GM12878 (cell line): ENCODE data around the gene AEBP1. TPM values are rescaled to one million over a fixed set of nuclear protein-coding genes. Genes with fewer than 3 reads are reported as not detected.
A peak's percentile ranks its signal among the peaks of the same experiment; 100 is the strongest.

ENCODE experiments used
- ATAC-seq: fragments of 200-7000 bp; cut with Tn5 transposase; 3 replicates; pipeline ENCODE4 v1.9.1; 2020; ENCODE audit warnings: mild to moderate bottlenecking, moderate library complexity
- BruUV-seq: library from RNA; stranded (reverse); fragments of 400-500 nt; replicated peaks from 2 replicates; lab custom pipeline; 2021; lab: Mats Ljungman, UMichigan
- CTCF ChIA-PET: fragments of 300-600 bp; sonication (Branson Sonifier 250); formaldehyde crosslinking; extraction: SDS; loops from one replicate; lab custom pipeline; 2021; ENCODE audit warnings: inconsistent platforms; lab: Yijun Ruan, JAX
- POLR2A ChIA-PET: fragments of 350-600 bp; formaldehyde crosslinking; extraction: SDS; loops from one replicate; lab custom pipeline; 2021; ENCODE audit warnings: inconsistent platforms; lab: Charles Lee
- RAD21 ChIA-PET: fragments of 300-600 bp; sonication (Branson Sonifier 250); formaldehyde crosslinking; loops from one replicate; lab custom pipeline; 2023; ENCODE audit warnings: antibody characterized with exemption; ENCODE audit not compliant: unreplicated experiment; lab: Charles Lee
- SMC1A ChIA-PET: fragments of 300-600 bp; sonication (Branson Sonifier 250); formaldehyde crosslinking; loops from one replicate; lab custom pipeline; 2023; ENCODE audit not compliant: unreplicated experiment, uncharacterized antibody; lab: Charles Lee
- DNase-seq: peaks from one replicate; pipeline ENCODE4 v3.0.0-alpha.2; 2011; ENCODE audit warnings: low read depth, low spot score
- FAIRE-seq: peaks from 3 replicates; lab custom pipeline; 2011; peaks lifted over from hg19 to GRCh38; lab: Jason Lieb, UNC
- H2AFZ ChIP-seq: 2 replicates; pipeline ENCODE4 v1.6.0; 2011; ENCODE audit warnings: low read depth, low read length, control low read depth; ENCODE audit not compliant: control insufficient read depth
- H3K27ac ChIP-seq: 2 replicates; pipeline ENCODE4 v1.5.1; 2011; ENCODE audit warnings: control low read depth; ENCODE audit not compliant: control insufficient read depth, insufficient read depth
- H3K27me3 ChIP-seq, 2 experiments: replicated peaks in 1 of 2; 2 replicates each; pipeline versions ENCODE4 v1.6.0 to v1.6.1; 2011; ENCODE audit warnings: low read length in 1 of 2; ENCODE audit not compliant: control insufficient read depth in 2 of 2, insufficient read depth in 2 of 2
- H3K36me3 ChIP-seq, 2 experiments: 2 replicates each; pipeline ENCODE4 v1.5.1; 2011; ENCODE audit warnings: low read length in 1 of 2; ENCODE audit not compliant: control insufficient read depth in 2 of 2, insufficient read depth in 2 of 2
- H3K4me1 ChIP-seq: 2 replicates; pipeline ENCODE4 v1.6.1; 2011; ENCODE audit warnings: mild to moderate bottlenecking, low read length, moderate library complexity, mixed read lengths; ENCODE audit not compliant: control insufficient read depth, insufficient read depth
- H3K4me2 ChIP-seq: 2 replicates; pipeline ENCODE4 v1.6.0; 2011; ENCODE audit warnings: control low read depth; ENCODE audit not compliant: control insufficient read depth, insufficient read depth
- H3K4me3 ChIP-seq: fragments of 200-600 bp; sonication (generic); 2 replicates; pipeline ENCODE4 v1.5.1; 2016
- H3K79me2 ChIP-seq: 2 replicates; pipeline ENCODE4 v1.6.0; 2011; ENCODE audit warnings: low read length; ENCODE audit not compliant: control insufficient read depth, insufficient read depth
- H3K9ac ChIP-seq: 2 replicates; pipeline ENCODE4 v1.8.0; 2011; ENCODE audit warnings: low read length, control low read depth, mixed read lengths; ENCODE audit not compliant: control insufficient read depth, insufficient read depth
- H3K9me3 ChIP-seq: replicated peaks from 3 replicates; pipeline ENCODE4 v1.5.1; 2011; ENCODE audit warnings: mild to moderate bottlenecking, low read length; ENCODE audit not compliant: control insufficient read depth, insufficient read depth
- H4K20me1 ChIP-seq: 2 replicates; pipeline ENCODE4 v1.6.0; 2011; ENCODE audit not compliant: control insufficient read depth, insufficient read depth
- HDGF ChIP-seq: fragments of 450-650 bp; IDR thresholded peaks from 2 replicates; pipeline ENCODE4 v1.6.1; 2016; ENCODE audit warnings: antibody characterized with exemption
- POLR2A ChIP-seq: IDR thresholded peaks from 2 replicates; pipeline ENCODE4 v1.6.1; 2011; ENCODE audit warnings: low read depth, mild to moderate bottlenecking, low read length
- RFX5 ChIP-seq: IDR thresholded peaks from 2 replicates; pipeline ENCODE4 v1.6.1; 2011; ENCODE audit warnings: low read depth, low read length, improper control_type of control experiment
- whole genome bisulfite sequencing: methylation state at CpG from one replicate; pipeline ENCODE4 v1.1.6; 2016; ENCODE audit warnings: low lambda C conversion rate; ENCODE audit not compliant: insufficient replicate concordance, insufficient coverage; ENCODE audit errors: missing lambda C conversion rate; 5-methylcytosine and 5-hydroxymethylcytosine counted together
- in situ Hi-C: fragments of 300-500 bp; cut with MboI; formaldehyde crosslinking; loops from 9 replicates; pipeline ENCODE4 v1.14.3; 2018; ENCODE audit warnings: mixed read lengths
- intact Hi-C: fragments of 100-400 bp; cut with micrococcal nuclease; formaldehyde crosslinking; loops from one replicate; pipeline ENCODE4 v1.14.2; 2022; ENCODE audit not compliant: unreplicated experiment
- polyA plus RNA-seq, 11 experiments: library from polyadenylated mRNA; depleted of rRNA in 4 of 11; unstranded in 6 of 11; stranded (reverse) in 5 of 11; fragments of >200 nt; fragmentation: Nextera tagmentation in 4 of 11; fragmentation: Illumina TruSeq in 1 of 11; extraction: Ambion mirVana in 4 of 11; extraction: Trizol in 1 of 11; gene quantifications; 1 replicate in 1 of 11; 2 replicates in 10 of 11; pipeline versions ENCODE4 v1.2.1 to v1.2.3, GENCODE V29; 2011 to 2016; ENCODE audit warnings: inconsistent platforms in 2 of 11, missing spikeins in 2 of 11, low read depth in 1 of 11
- total RNA-seq, 4 experiments: library from RNA; depleted of rRNA in 3 of 4; stranded (reverse); fragments of >200 nt in 3 of 4; fragmentation: Illumina TruSeq in 1 of 4; extraction: Trizol in 1 of 4; gene quantifications; 2 replicates each; pipeline versions ENCODE4 v1.2.1 to v1.2.3, GENCODE V29; 2013 to 2021
- TF ChIP-seq, protein P1 (sequence below): fragments of 450-650 bp; IDR thresholded peaks from 2 replicates; pipeline ENCODE4 v1.6.1; 2016; ENCODE audit warnings: mild to moderate bottlenecking, moderate library complexity, borderline replicate concordance
- TF ChIP-seq, protein P2 (sequence below): IDR thresholded peaks from 2 replicates; pipeline ENCODE4 v1.6.1; 2012; ENCODE audit warnings: low read depth, low read length, improper control_type of control experiment

The AEBP1 gene
- total and polyA plus RNA-seq, 10 of the 15 experiments (the other 5 are each of a cell fraction or from before 2014, with no cell fraction given), result 0.06 to 0.23 (median 0.11) TPM; not detected in 5

DNA sequence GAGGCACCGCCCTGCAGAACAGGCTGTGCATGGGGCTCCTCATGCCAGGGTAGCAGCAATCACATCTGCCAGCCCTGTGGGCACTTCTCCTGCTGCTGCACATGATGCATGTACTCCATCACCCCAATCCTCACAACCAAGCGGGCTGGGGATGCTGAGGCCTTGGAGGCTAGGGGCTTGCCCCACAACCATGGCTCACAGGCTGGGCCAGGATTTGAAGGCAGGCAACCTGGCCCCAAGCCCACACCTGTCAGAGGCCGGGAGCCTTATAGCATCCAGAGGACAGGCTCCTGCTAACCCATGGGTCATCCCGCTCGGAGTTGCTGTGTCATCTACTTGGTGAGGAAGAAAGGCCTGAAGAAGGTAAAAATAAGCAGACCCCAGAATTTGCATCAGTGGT, 24.0 kb upstream of the AEBP1 start (continued):
- TF ChIP-seq, protein P1, sequence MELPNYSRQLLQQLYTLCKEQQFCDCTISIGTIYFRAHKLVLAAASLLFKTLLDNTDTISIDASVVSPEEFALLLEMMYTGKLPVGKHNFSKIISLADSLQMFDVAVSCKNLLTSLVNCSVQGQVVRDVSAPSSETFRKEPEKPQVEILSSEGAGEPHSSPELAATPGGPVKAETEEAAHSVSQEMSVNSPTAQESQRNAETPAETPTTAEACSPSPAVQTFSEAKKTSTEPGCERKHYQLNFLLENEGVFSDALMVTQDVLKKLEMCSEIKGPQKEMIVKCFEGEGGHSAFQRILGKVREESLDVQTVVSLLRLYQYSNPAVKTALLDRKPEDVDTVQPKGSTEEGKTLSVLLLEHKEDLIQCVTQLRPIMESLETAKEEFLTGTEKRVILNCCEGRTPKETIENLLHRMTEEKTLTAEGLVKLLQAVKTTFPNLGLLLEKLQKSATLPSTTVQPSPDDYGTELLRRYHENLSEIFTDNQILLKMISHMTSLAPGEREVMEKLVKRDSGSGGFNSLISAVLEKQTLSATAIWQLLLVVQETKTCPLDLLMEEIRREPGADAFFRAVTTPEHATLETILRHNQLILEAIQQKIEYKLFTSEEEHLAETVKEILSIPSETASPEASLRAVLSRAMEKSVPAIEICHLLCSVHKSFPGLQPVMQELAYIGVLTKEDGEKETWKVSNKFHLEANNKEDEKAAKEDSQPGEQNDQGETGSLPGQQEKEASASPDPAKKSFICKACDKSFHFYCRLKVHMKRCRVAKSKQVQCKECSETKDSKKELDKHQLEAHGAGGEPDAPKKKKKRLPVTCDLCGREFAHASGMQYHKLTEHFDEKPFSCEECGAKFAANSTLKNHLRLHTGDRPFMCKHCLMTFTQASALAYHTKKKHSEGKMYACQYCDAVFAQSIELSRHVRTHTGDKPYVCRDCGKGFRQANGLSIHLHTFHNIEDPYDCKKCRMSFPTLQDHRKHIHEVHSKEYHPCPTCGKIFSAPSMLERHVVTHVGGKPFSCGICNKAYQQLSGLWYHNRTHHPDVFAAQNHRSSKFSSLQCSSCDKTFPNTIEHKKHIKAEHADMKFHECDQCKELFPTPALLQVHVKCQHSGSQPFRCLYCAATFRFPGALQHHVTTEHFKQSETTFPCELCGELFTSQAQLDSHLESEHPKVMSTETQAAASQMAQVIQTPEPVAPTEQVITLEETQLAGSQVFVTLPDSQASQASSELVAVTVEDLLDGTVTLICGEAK, result no peak
- TF ChIP-seq, protein P2, sequence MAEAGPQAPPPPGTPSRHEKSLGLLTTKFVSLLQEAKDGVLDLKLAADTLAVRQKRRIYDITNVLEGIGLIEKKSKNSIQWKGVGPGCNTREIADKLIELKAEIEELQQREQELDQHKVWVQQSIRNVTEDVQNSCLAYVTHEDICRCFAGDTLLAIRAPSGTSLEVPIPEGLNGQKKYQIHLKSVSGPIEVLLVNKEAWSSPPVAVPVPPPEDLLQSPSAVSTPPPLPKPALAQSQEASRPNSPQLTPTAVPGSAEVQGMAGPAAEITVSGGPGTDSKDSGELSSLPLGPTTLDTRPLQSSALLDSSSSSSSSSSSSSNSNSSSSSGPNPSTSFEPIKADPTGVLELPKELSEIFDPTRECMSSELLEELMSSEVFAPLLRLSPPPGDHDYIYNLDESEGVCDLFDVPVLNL, result no peak
- TF ChIP-seq RFX5, result no peak

DNA sequence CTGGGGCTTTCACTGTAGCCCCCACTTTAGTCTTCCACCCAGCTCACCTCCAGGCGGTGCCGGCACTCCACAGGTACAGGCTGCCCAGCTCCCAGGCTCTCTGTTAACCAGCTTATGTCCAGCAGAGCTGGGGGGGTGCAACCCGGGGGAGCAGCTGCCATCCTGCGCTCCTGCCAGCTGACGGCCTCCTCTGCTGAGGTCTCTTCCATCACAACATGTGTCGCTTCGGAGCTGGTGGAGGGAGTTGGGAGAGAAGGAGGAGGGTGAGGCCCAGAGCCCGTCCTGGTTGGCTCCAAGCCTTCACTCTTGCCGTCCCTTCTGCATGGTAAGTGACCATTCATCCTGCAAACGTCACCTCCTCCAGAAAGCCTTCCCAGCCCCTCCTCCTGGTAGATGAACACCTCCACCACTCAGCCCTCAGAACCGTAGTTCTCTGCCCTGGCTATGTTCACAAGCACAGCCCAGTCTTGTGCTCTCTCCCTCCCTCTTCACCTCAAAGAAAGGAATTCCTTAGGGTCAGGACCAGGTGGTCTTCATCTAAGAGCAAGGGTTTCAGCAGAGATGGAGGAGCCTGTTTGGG, 23.4 kb upstream of the AEBP1 start:
- H3K4me2 ChIP-seq, result peak overlapping the region; percentile 25
- ATAC-seq (no peak), DNase-seq (no peak), FAIRE-seq (no peak)
- H3K27ac ChIP-seq, result peak overlapping the region; percentile 93
- ChIA-PET POLR2A (interaction anchor here (0.6 to 1.9 kb wide), 13 partner anchors 10 to 952 kb away, joined by 3 to 16 read pairs (median 6); partner anchors contain the start of genes DBNL, DDX56 and YKT6), RAD21 (interaction anchor here (0.7 to 1.9 kb wide), 8 partner anchors 44 to 506 kb away, joined by 3 to 10 read pairs (median 4); partner anchors contain the start of gene YKT6), SMC1A (interaction anchor here (0.9 to 1.7 kb wide), 14 partner anchors 8 to 131 kb away, joined by 3 to 10 read pairs (median 3); partner anchors contain the start of genes DBNL and POLD2), CTCF (interaction anchor here (0.6 to 1.6 kb wide), 6 partner anchors 17 to 718 kb away, joined by 3 to 9 read pairs (median 4); no protein-coding TSS in a partner anchor)
- H3K4me1 ChIP-seq, result peaks cover 18% of the 10 kb centered on the region
- intact Hi-C loops, result loop anchor here (2.0 kb wide), 1 partner anchor 116 kb away; no protein-coding TSS in a partner anchor
- 56% methylated on average over 11 of the region's 11 CpGs for WGBS
- no peaks in the 10 kb centered on the region for H3K9me3 ChIP-seq
- H3K4me3 ChIP-seq, result peak overlapping the region; percentile 99
- 0 out of 2 replicates have a peak overlapping the region, but pooled peaks have one; percentile 12 for H2AFZ ChIP-seq
- peaks cover 22% of the 10 kb centered on the region for H3K79me2 ChIP-seq
- in situ Hi-C loops, result no loop called here
- peak overlapping the region; percentile 93 for H3K9ac ChIP-seq
- TF ChIP-seq HDGF, result peak; percentile 47; the same call in 1 of the 2 replicates
- no peak for TF ChIP-seq POLR2A
- no peaks in the 10 kb centered on the region for H4K20me1 ChIP-seq
- no peaks in the 10 kb centered on the region for H3K27me3 ChIP-seq
- peaks cover 9 to 26% of the 10 kb centered on the region in 2 experiments for H3K36me3 ChIP-seq
- no TSS peak for BruUV-seq
